H9 (cell line): ENCODE measurements around the gene PHC3. TPM values are rescaled to one million over a fixed set of nuclear protein-coding genes. Genes with fewer than 3 reads are reported as not detected.

Experiments
- DNase-seq: peaks from one replicate; pipeline ENCODE4 v3.0.0-alpha.2; 2017
- H2AFZ ChIP-seq: one replicate; pipeline ENCODE4 v1.6.1; 2013; ENCODE audit warnings: mild to moderate bottlenecking, low read length, control low read depth, moderate library complexity
- H2AK5ac ChIP-seq: 2 replicates; pipeline ENCODE4 v1.6.1; 2013; ENCODE audit warnings: low read length, control low read depth, mixed read lengths; ENCODE audit not compliant: insufficient read length
- H2BK120ac ChIP-seq: one replicate; pipeline ENCODE4 v1.6.1; 2013; ENCODE audit warnings: low read depth, mild to moderate bottlenecking, low read length, control low read depth, inconsistent platforms; ENCODE audit not compliant: poor library complexity, severe bottlenecking
- H2BK12ac ChIP-seq: 2 replicates; pipeline ENCODE4 v1.6.1; 2013; ENCODE audit warnings: low read length, control low read depth, mixed read lengths, low read depth; ENCODE audit not compliant: insufficient read length
- H2BK15ac ChIP-seq: 2 replicates; pipeline ENCODE4 v1.6.1; 2013; ENCODE audit warnings: low read depth, low read length, control low read depth
- H2BK20ac ChIP-seq: one replicate; pipeline ENCODE4 v1.6.1; 2013; ENCODE audit warnings: low read depth, mild to moderate bottlenecking, low read length, control low read depth, inconsistent platforms; ENCODE audit not compliant: poor library complexity, severe bottlenecking
- H2BK5ac ChIP-seq: 2 replicates; pipeline ENCODE4 v1.6.1; 2013; ENCODE audit warnings: low read length, control low read depth, mixed read lengths; ENCODE audit not compliant: insufficient read length
- H3K14ac ChIP-seq: 2 replicates; pipeline ENCODE4 v1.6.1; 2013; ENCODE audit warnings: low read length, control low read depth; ENCODE audit not compliant: insufficient read depth
- H3K18ac ChIP-seq: 2 replicates; pipeline ENCODE4 v1.6.1; 2013; ENCODE audit warnings: low read depth, mild to moderate bottlenecking, mixed read lengths, low read length, control low read depth; ENCODE audit not compliant: insufficient read length
- H3K23ac ChIP-seq: 2 replicates; pipeline ENCODE4 v1.6.1; 2013; ENCODE audit warnings: low read length, control low read depth, mixed read lengths, low read depth; ENCODE audit not compliant: insufficient read length
- H3K23me2 ChIP-seq: 2 replicates; pipeline ENCODE4 v1.6.1; 2013; ENCODE audit warnings: low read depth, mild to moderate bottlenecking, mixed read lengths, low read length, control low read depth; ENCODE audit not compliant: insufficient read length, poor library complexity, severe bottlenecking
- H3K27ac ChIP-seq: 2 replicates; pipeline ENCODE4 v1.5.1; 2013; ENCODE audit warnings: low read length, control low read depth, mixed read lengths, low read depth; ENCODE audit not compliant: insufficient read length
- H3K27me3 ChIP-seq: 2 replicates; pipeline ENCODE4 v1.6.1; 2013; ENCODE audit warnings: low read length, control low read depth, inconsistent platforms; ENCODE audit not compliant: insufficient read depth
- H3K4ac ChIP-seq: 2 replicates; pipeline ENCODE4 v1.6.1; 2013; ENCODE audit warnings: low read depth, mild to moderate bottlenecking, control low read depth, inconsistent platforms, low read length, moderate library complexity
- H3K4me1 ChIP-seq: 2 replicates; pipeline ENCODE4 v1.6.1; 2013; ENCODE audit warnings: low read length, control low read depth, inconsistent platforms; ENCODE audit not compliant: insufficient read depth
- H3K4me2 ChIP-seq: 2 replicates; pipeline ENCODE4 v1.6.1; 2013; ENCODE audit warnings: low read length, control low read depth, mixed read lengths; ENCODE audit not compliant: insufficient read length, insufficient read depth
- H3K56ac ChIP-seq: 2 replicates; pipeline ENCODE4 v1.6.1; 2013; ENCODE audit warnings: low read depth, mild to moderate bottlenecking, mixed read lengths, low read length, control low read depth; ENCODE audit not compliant: insufficient read length
- H3K79me1 ChIP-seq: 2 replicates; pipeline ENCODE4 v1.6.1; 2013; ENCODE audit warnings: low read depth, mild to moderate bottlenecking, moderate library complexity, low read length, control low read depth, inconsistent platforms; ENCODE audit not compliant: insufficient read depth, poor library complexity, severe bottlenecking
- H3K79me2 ChIP-seq: 2 replicates; pipeline ENCODE4 v1.6.1; 2013; ENCODE audit warnings: low read length, control low read depth, inconsistent platforms; ENCODE audit not compliant: insufficient read depth
- H3K9ac ChIP-seq: 2 replicates; pipeline ENCODE4 v1.6.1; 2013; ENCODE audit warnings: low read length, control low read depth, mixed read lengths; ENCODE audit not compliant: insufficient read length; ENCODE audit errors: extremely low read depth
- H3K9me3 ChIP-seq: one replicate; pipeline ENCODE4 v1.6.1; 2013; ENCODE audit warnings: low read depth, low read length, inconsistent platforms; ENCODE audit not compliant: control insufficient read depth
- H3T11ph ChIP-seq: one replicate; pipeline ENCODE4 v1.6.1; 2013; ENCODE audit warnings: mild to moderate bottlenecking, low read length, control low read depth, inconsistent platforms
- H4K20me1 ChIP-seq: one replicate; pipeline ENCODE4 v1.6.1; 2013; ENCODE audit not compliant: control insufficient read depth, insufficient read length, insufficient read depth
- H4K5ac ChIP-seq: 2 replicates; pipeline ENCODE4 v1.6.1; 2013; ENCODE audit warnings: low read depth, mild to moderate bottlenecking, mixed read lengths, low read length, control low read depth; ENCODE audit not compliant: insufficient read length
- H4K8ac ChIP-seq: replicated peaks from 2 replicates; pipeline ENCODE4 v1.6.1; 2013; ENCODE audit warnings: low read length, control low read depth, mixed read lengths, low read depth; ENCODE audit not compliant: insufficient read length
- H4K91ac ChIP-seq: 2 replicates; pipeline ENCODE4 v1.6.1; 2013; ENCODE audit warnings: low read depth, mild to moderate bottlenecking, moderate library complexity, mixed read lengths, low read length, control low read depth; ENCODE audit not compliant: insufficient read length
- H3K27ac Mint-ChIP-seq, 3 experiments: 2 replicates in 2 of 3; 3 replicates in 1 of 3; pipeline ENCODE4 v1.8.0; 2020 to 2021; ENCODE audit warnings: mixed read lengths in 3 of 3, mild to moderate bottlenecking in 1 of 3, moderate library complexity in 1 of 3
- H3K27me3 Mint-ChIP-seq: 2 replicates; pipeline ENCODE4 v1.8.0; 2021; ENCODE audit warnings: low read depth, mild to moderate bottlenecking, moderate library complexity, mixed read lengths
- H3K36me3 Mint-ChIP-seq, 3 experiments: 2 replicates in 2 of 3; 3 replicates in 1 of 3; pipeline ENCODE4 v1.8.0; 2020 to 2021; ENCODE audit warnings: low read depth in 3 of 3, mixed read lengths in 3 of 3; ENCODE audit not compliant: insufficient read depth in 1 of 3
- H3K4me1 Mint-ChIP-seq, 2 experiments: 2 replicates each; pipeline ENCODE4 v1.8.0; 2020; ENCODE audit warnings: mixed read lengths in 2 of 2
- H3K4me3 Mint-ChIP-seq, 2 experiments: 2 replicates in 1 of 2; 3 replicates in 1 of 2; pipeline ENCODE4 v1.8.0; 2020 to 2021; ENCODE audit warnings: mild to moderate bottlenecking in 2 of 2, mixed read lengths in 2 of 2, moderate library complexity in 1 of 2
- H3K9me3 Mint-ChIP-seq, 2 experiments: 2 replicates in 1 of 2; 3 replicates in 1 of 2; pipeline ENCODE4 v1.8.0; 2020; ENCODE audit warnings: mild to moderate bottlenecking in 2 of 2, mixed read lengths in 2 of 2, moderate library complexity in 1 of 2
- total RNA-seq: library from RNA; stranded (reverse); gene quantifications from 2 replicates; pipeline ENCODE4 v1.2.1, GENCODE V29; 2021
- TF ChIP-seq, protein P1 (sequence below): fragments of 200-600 bp; sonication (generic); conservative IDR thresholded peaks from 3 replicates; pipeline ENCODE4 v1.8.0; 2021; ENCODE audit warnings: antibody characterized with exemption, mild to moderate bottlenecking

The PHC3 gene
- total RNA-seq, 1 experiment from 2014 or later, result 26.4 TPM

GRCh38 chr3:170052398-170052797 lies 129.1 kb downstream of the PHC3 start:
- Histone ChIP-seq H4K20me1 (no peaks in the 10 kb centered on the region), H3K4me1 (peaks cover 1% of the 10 kb centered on the region; the same call in 1 of the 2 replicates), H3K9me3 (no peaks in the 10 kb centered on the region), H4K91ac (no peak overlapping the region), H3K14ac (no peak overlapping the region), H2AFZ (no peak overlapping the region), H3K79me1 (no peaks in the 10 kb centered on the region), H2BK15ac (no peak overlapping the region), H3K79me2 (no peaks in the 10 kb centered on the region; the same call in 1 of the 2 replicates), H3K9ac (no peak overlapping the region), H2BK12ac (no peak overlapping the region), H3K23me2 (no peaks in the 10 kb centered on the region), H3K27ac (no peak overlapping the region), H3K18ac (no peak overlapping the region), H3K27me3 (no peaks in the 10 kb centered on the region), H2AK5ac (no peak overlapping the region), H2BK120ac (no peak overlapping the region), H3K4me2 (no peak overlapping the region), H3K56ac (no peak overlapping the region), H2BK5ac (no peak overlapping the region), H4K5ac (no peak overlapping the region), H2BK20ac (no peak overlapping the region), H3K23ac (no peak overlapping the region), H3K4ac (no peak overlapping the region), H4K8ac (no peak overlapping the region), H3T11ph (no peak overlapping the region)
- Mint-ChIP-seq H3K27me3 (no peaks in the 10 kb centered on the region; the same call in 1 of the 2 replicates), H3K27ac (no peak overlapping the region), H3K4me3 (no peak overlapping the region), H3K9me3 (peaks cover 0 to 6% of the 10 kb centered on the region in 2 experiments; a peak in 2 of 5 replicates), H3K4me1 (peaks cover 7 to 11% of the 10 kb centered on the region in 2 experiments), H3K36me3 (peaks cover 7 to 10% (median 9%) of the 10 kb centered on the region in 3 experiments; a peak in 5 of 7 replicates)
- TF ChIP-seq, protein P1, sequence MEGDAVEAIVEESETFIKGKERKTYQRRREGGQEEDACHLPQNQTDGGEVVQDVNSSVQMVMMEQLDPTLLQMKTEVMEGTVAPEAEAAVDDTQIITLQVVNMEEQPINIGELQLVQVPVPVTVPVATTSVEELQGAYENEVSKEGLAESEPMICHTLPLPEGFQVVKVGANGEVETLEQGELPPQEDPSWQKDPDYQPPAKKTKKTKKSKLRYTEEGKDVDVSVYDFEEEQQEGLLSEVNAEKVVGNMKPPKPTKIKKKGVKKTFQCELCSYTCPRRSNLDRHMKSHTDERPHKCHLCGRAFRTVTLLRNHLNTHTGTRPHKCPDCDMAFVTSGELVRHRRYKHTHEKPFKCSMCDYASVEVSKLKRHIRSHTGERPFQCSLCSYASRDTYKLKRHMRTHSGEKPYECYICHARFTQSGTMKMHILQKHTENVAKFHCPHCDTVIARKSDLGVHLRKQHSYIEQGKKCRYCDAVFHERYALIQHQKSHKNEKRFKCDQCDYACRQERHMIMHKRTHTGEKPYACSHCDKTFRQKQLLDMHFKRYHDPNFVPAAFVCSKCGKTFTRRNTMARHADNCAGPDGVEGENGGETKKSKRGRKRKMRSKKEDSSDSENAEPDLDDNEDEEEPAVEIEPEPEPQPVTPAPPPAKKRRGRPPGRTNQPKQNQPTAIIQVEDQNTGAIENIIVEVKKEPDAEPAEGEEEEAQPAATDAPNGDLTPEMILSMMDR, result no peak
- DNase-seq, result no peak
